Nephron progenitor cell (in vitro differentiated cells): ENCODE measurements around the gene MGA.

ENCODE experiments used
- DNase-seq: peaks from one replicate; pipeline ENCODE4 v3.0.0; 2021
- H3K27ac Mint-ChIP-seq: 2 replicates; pipeline ENCODE4 v1.8.0; 2021; ENCODE audit warnings: mild to moderate bottlenecking, moderate library complexity, mixed read lengths
- H3K27me3 Mint-ChIP-seq: 2 replicates; pipeline ENCODE4 v1.8.0; 2021; ENCODE audit warnings: mild to moderate bottlenecking, low read depth, mixed read lengths; ENCODE audit not compliant: poor library complexity
- H3K36me3 Mint-ChIP-seq: 2 replicates; pipeline ENCODE4 v1.8.0; 2021; ENCODE audit warnings: low read depth, mixed read lengths
- H3K4me1 Mint-ChIP-seq: 2 replicates; pipeline ENCODE4 v1.8.0; 2021; ENCODE audit warnings: mixed read lengths
- H3K4me3 Mint-ChIP-seq: 2 replicates; pipeline ENCODE4 v1.8.0; 2021; ENCODE audit warnings: mild to moderate bottlenecking, moderate library complexity, mixed read lengths
- H3K9me3 Mint-ChIP-seq: 2 replicates; pipeline ENCODE4 v1.8.0; 2021; ENCODE audit warnings: mild to moderate bottlenecking, moderate library complexity, mixed read lengths
- CTCF ChIP-seq: fragments of 200-600 bp; sonication (generic); IDR thresholded peaks from 2 replicates; pipeline ENCODE4 v1.5.0; 2021; ENCODE audit warnings: antibody characterized with exemption

The MGA gene

GRCh38 chr15:41634072-41634626 is 26.1 kb upstream of the MGA start:
- TF ChIP-seq CTCF: no peak
- Mint-ChIP-seq H3K9me3 (no peaks in the 10 kb centered on the region), H3K36me3 (no peaks in the 10 kb centered on the region), H3K4me1 (peaks cover 20% of the 10 kb centered on the region), H3K4me3 (no peak overlapping the region), H3K27me3 (no peaks in the 10 kb centered on the region), H3K27ac (peak overlapping the region; percentile 8)
- no peak for DNase-seq

- Mint-ChIP-seq H3K27ac (peak overlapping the region; percentile 20), H3K4me3 (no peak overlapping the region), H3K27me3 (no peaks in the 10 kb centered on the region), H3K9me3 (no peaks in the 10 kb centered on the region), H3K4me1 (peaks cover 8% of the 10 kb centered on the region), H3K36me3 (peaks cover 6% of the 10 kb centered on the region)
- TF ChIP-seq CTCF: no peak
- DNase-seq: no peak
These were observed 23.1 kb upstream of the MGA start for GRCh38 chr15:41637086-41637485.

GRCh38 chr15:41640985-41641384 is 19.2 kb upstream of the MGA start:
- H3K4me1 Mint-ChIP-seq: peaks cover 8% of the 10 kb centered on the region
- H3K27ac Mint-ChIP-seq: no peak overlapping the region
- no peak overlapping the region for H3K4me3 Mint-ChIP-seq
- DNase-seq: no peak
- H3K27me3 Mint-ChIP-seq: no peaks in the 10 kb centered on the region
- H3K36me3 Mint-ChIP-seq: peaks cover 6% of the 10 kb centered on the region
- no peak for TF ChIP-seq CTCF
- H3K9me3 Mint-ChIP-seq: no peaks in the 10 kb centered on the region

- Mint-ChIP-seq H3K4me3 (no peak overlapping the region), H3K9me3 (peaks cover 21% of the 10 kb centered on the region)
- TF ChIP-seq CTCF: no peak
These were observed 12.9 kb upstream of the MGA start for GRCh38 chr15:41647262-41647661.

GRCh38 chr15:41648097-41648496 is 12.1 kb upstream of the MGA start:
- TF ChIP-seq CTCF: no peak
- Mint-ChIP-seq H3K27me3 (peaks cover 3% of the 10 kb centered on the region), H3K9me3 (peaks cover 21% of the 10 kb centered on the region), H3K4me1 (no peaks in the 10 kb centered on the region), H3K36me3 (peaks cover 18% of the 10 kb centered on the region), H3K4me3 (no peak overlapping the region), H3K27ac (no peak overlapping the region)
- no peak for DNase-seq

More at GRCh38 chr15:41647262-41647661, 12.9 kb upstream of the MGA start:
- DNase-seq: no peak
- Mint-ChIP-seq H3K4me1 (no peaks in the 10 kb centered on the region), H3K36me3 (peaks cover 18% of the 10 kb centered on the region), H3K27me3 (peaks cover 3% of the 10 kb centered on the region), H3K27ac (no peak overlapping the region)

GRCh38 chr15:41648770-41649169 is 11.4 kb upstream of the MGA start:
- Mint-ChIP-seq H3K9me3 (peaks cover 21% of the 10 kb centered on the region), H3K4me3 (no peak overlapping the region), H3K27ac (no peak overlapping the region), H3K4me1 (peaks cover 4% of the 10 kb centered on the region), H3K36me3 (peaks cover 18% of the 10 kb centered on the region), H3K27me3 (peaks cover 3% of the 10 kb centered on the region)
- TF ChIP-seq CTCF: no peak
- no peak for DNase-seq
